Motor neuron (in vitro differentiated cells): ENCODE data around the gene FBXO36. TPM values are rescaled to one million over a fixed set of nuclear protein-coding genes. Genes with fewer than 3 reads are reported as not detected.

Source experiments
- ATAC-seq, 8 experiments: fragments of 200-7000 bp; cut with Tn5 transposase; replicated peaks in 6 of 8; 2 replicates each; pipeline ENCODE4 v1.8.0; 2021; ENCODE audit warnings: mild to moderate bottlenecking in 8 of 8, moderate library complexity in 8 of 8
- H3K27ac ChIP-seq, 2 donors: fragments of 250-450 bp; sonication (Bioruptor Pico); 2 replicates each; pipeline ENCODE4 v1.9.0; 2021; ENCODE audit warnings: antibody characterized with exemption in 2 of 2, mild to moderate bottlenecking in 2 of 2, moderate library complexity in 1 of 2
- H3K4me1 ChIP-seq, 2 donors: fragments of 250-450 bp; sonication (Bioruptor Pico); replicated peaks in 1 of 2; 2 replicates each; pipeline ENCODE4 v1.6.1; 2021; ENCODE audit warnings: antibody characterized with exemption in 2 of 2, mild to moderate bottlenecking in 2 of 2, moderate library complexity in 1 of 2
- H3K4me3 ChIP-seq, 5 donors: fragments of 250-450 bp; sonication (Bioruptor Pico); 2 replicates each; pipeline ENCODE4 v1.9.0; 2021; ENCODE audit warnings: antibody characterized with exemption in 5 of 5, mild to moderate bottlenecking in 5 of 5, moderate library complexity in 4 of 5
- WGBS, 10 experiments: fragments of 450-650 bp; shearing (Covaris generic); methylation state at CpG; one replicate each; pipeline ENCODE4 v1.0.0; 2022; 5-methylcytosine and 5-hydroxymethylcytosine counted together
- in situ Hi-C, 9 experiments: fragments of 400-800 bp; cut with MboI; loops; one replicate each; pipeline ENCODE4 v1.15.0; 2021; ENCODE audit warnings: low sequenced_read_pairs in 9 of 9, low pct_unique_long_range_greater_than_20kb in 2 of 9; ENCODE audit not compliant: unreplicated experiment in 9 of 9
- total RNA-seq, 8 experiments: library from RNA; unstranded; fragments of 300-600 nt; gene quantifications; 2 replicates each; pipeline versions ENCODE4 v1.2.3 to v1.2.4, GENCODE V29; 2022

FBXO36 gene
- 10 to 100 TPM in 1 of 8 experiments, 1 to 10 TPM in 7; 2.3 to 13.8 (median 4.1) TPM for total RNA-seq

GRCh38 chr2:229922449-229923386 is at the start of gene FBXO36:
Gene FBXO36, plus strand, starts transcription at chr2:229922503. Its CDS starts 11 bp downstream, at chr2:229922514.
- H3K27ac ChIP-seq = peak within 1 kb of the TSS; percentile 95 to 96
- in situ Hi-C loops = no loop called here
- peak; percentile 56 to 70 (median 66) for ATAC-seq
- peaks cover 6 to 7% of the 10 kb centered on the region in 2 donors for H3K4me1 ChIP-seq
- H3K4me3 ChIP-seq = peak within 1 kb of the TSS; percentile 67 to 99 (median 88)
- 0 to 4% (median 0%) methylated on average over 1 to 20 of the region's 61 CpGs; no CpG with 5 or more reads in 1 of the 10 experiments for WGBS, 10 experiments

DNA sequence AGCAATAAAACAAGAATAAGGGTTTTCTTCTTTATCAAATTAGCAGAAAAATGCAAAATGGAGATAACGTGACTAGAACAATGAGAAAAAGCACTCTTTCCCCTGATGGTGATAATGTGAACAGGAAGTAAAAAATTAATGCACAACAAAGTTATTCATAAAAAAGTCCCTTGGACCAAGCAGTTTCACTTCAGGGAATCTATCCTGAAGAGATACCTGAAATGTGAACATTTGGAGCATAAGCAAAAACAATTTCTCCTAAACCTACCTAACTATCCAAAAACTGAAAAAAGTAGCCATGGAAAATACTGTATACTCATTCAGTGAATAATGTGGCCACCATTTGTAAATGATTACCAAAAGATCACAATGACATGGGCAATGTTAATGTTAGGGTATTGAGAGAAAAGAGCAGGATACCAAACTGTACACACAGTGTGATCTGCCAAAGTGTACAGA is 49.2 kb upstream of the FBXO36 start:
- no peak overlapping the region for H3K4me3 ChIP-seq
- 50 to 100% (median 93%) methylated on average over 1 of the region's 1 CpG; no CpG with 5 or more reads in 3 of the 10 experiments for WGBS, 10 experiments
- no peak for ATAC-seq
- in situ Hi-C loops = no loop called here
- no peak overlapping the region for H3K27ac ChIP-seq
- H3K4me1 ChIP-seq = no peaks in the 10 kb centered on the region

DNA sequence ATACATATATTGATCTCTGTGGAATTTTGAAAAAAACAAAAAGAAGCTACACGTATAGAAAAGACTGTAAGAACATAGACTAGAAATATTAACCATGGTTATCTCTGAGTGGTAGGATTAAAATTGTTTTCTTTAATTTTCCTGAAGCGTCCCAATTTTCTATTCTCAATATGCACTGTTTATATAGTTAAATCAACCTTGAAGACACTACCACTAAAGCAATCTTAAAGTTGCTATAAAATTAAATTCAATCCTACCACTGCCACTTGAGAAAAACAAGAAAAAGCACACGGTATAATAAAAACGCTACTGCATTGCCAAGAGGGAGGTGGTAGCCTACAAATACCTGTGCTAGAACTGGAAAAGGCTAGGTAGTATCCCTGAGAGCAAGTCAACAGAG is 47.7 kb upstream of the FBXO36 start:
- in situ Hi-C loops = no loop called here
- Histone ChIP-seq H3K4me1 (no peaks in the 10 kb centered on the region), H3K27ac (no peak overlapping the region), H3K4me3 (no peak overlapping the region)
- ATAC-seq = no peak
- WGBS, 10 experiments = 79 to 98% (median 91%) methylated on average over 2 to 4 of the region's 4 CpGs

- H3K4me1 ChIP-seq = no peaks in the 10 kb centered on the region
- 54 to 100% (median 100%) methylated on average over 1 to 2 of the region's 2 CpGs; no CpG with 5 or more reads in 2 of the 10 experiments for WGBS, 10 experiments
- no peak overlapping the region for H3K4me3 ChIP-seq
- no peak for ATAC-seq
- no peak overlapping the region for H3K27ac ChIP-seq
- in situ Hi-C loops = no loop called here
Measured at GRCh38 chr2:229875549-229875948, 46.8 kb upstream of the FBXO36 start.

GRCh38 chr2:229879191-229879950 is 42.9 kb upstream of the FBXO36 start:
- whole genome bisulfite sequencing, 10 experiments = 81 to 100% (median 91%) methylated on average over 1 to 6 of the region's 6 CpGs
- in situ Hi-C loops = no loop called here

GRCh38 chr2:229880892-229881586 is 41.3 kb upstream of the FBXO36 start:
- Histone ChIP-seq H3K27ac (no peak overlapping the region), H3K4me3 (no peak overlapping the region), H3K4me1 (no peaks in the 10 kb centered on the region)
- ATAC-seq = no peak
- in situ Hi-C loops = no loop called here
- WGBS, 10 experiments = 67 to 100% (median 93%) methylated on average over 1 to 5 of the region's 5 CpGs; no CpG with 5 or more reads in 1 of the 10 experiments

More at GRCh38 chr2:229879191-229879950, 42.9 kb upstream of the FBXO36 start:
- H3K4me1 ChIP-seq = no peaks in the 10 kb centered on the region
- no peak overlapping the region for H3K4me3 ChIP-seq
- no peak overlapping the region for H3K27ac ChIP-seq
- ATAC-seq = no peak

- in situ Hi-C loops = no loop called here
- no peak overlapping the region for H3K27ac ChIP-seq
- H3K4me1 ChIP-seq = no peaks in the 10 kb centered on the region
- ATAC-seq = no peak
- no peak overlapping the region for H3K4me3 ChIP-seq
- WGBS, 10 experiments = 60 to 100% (median 91%) methylated on average over 1 to 2 of the region's 2 CpGs; no CpG with 5 or more reads in 2 of the 10 experiments
Measured at GRCh38 chr2:229882583-229882982, 39.7 kb upstream of the FBXO36 start.

DNA sequence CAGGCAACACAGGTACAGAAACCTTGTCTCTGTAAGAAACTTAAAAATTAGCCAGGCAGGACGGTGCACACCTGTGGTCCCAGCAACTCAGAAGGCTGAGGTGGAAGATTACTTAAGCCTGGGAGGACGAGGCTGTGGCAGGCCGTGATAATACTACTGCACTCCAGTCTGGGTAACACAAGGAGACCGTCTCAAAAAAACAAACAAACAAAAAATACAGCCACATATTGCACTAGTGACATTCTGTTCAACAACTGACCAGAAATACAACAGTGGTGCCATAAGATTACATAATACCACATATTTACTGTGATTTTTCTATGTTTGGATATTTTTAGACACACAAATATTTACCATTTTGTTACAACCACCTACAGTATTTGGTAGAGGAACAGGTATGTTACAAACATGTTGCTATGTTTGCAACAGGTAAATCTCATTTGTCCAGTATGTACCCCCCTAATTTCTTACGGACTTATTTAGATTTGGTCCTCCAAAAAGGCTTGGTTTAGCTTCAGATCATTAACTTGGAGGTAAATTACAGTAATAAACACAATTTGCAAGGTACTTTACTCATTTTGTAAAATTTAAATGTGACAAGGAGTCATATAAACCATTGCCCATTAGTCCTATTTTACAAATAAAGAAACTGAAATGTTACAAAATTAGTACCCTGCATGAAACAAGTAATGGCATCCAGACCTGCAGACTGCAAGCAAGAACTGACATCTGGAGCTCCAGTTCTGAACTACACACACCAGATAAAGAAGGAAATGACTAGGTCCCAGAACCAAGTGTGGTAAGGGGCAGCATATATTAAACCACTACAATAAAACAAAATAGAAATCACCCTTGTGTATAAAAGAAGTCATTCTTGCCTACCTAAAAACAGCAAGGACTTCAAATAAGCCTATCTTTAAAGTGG is 37.3 kb upstream of the FBXO36 start:
- in situ Hi-C loops = no loop called here

GRCh38 chr2:229887441-229887840 is 34.9 kb upstream of the FBXO36 start:
- Histone ChIP-seq H3K27ac (no peak overlapping the region), H3K4me3 (no peak overlapping the region), H3K4me1 (no peaks in the 10 kb centered on the region)
- in situ Hi-C loops = no loop called here
- 80 to 100% (median 100%) methylated on average over 1 of the region's 1 CpG; no CpG with 5 or more reads in 3 of the 10 experiments for WGBS, 10 experiments
- no peak for ATAC-seq

More for the DNA sequence above, 37.3 kb upstream of the FBXO36 start:
- Histone ChIP-seq H3K4me1 (no peaks in the 10 kb centered on the region), H3K27ac (no peak overlapping the region), H3K4me3 (no peak overlapping the region)
- WGBS, 10 experiments = 40 to 100% (median 96%) methylated on average over 1 to 5 of the region's 5 CpGs; no CpG with 5 or more reads in 2 of the 10 experiments
- no peak for ATAC-seq

DNA sequence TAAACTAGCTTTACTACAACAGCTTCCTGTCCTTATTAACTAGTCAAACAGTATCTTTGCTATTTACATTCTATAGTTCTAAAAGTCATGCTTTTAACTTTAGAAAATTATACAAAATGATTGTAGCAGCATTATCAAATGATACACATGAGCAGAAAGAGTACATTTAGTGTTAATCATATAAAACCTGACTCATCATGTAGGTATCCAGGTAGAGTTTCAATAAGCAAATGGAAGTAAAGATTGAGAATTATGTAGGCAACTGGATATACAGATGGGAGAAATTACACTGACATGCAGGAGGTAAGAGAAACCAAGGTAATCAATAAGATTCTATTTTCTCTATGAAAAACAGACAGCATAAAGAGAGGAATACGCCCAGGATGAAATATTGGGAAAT is 34.3 kb upstream of the FBXO36 start:
- 86 to 100% (median 100%) methylated on average over 1 of the region's 1 CpG; no CpG with 5 or more reads in 1 of the 10 experiments for WGBS, 10 experiments
- in situ Hi-C loops = no loop called here
- Histone ChIP-seq H3K27ac (no peak overlapping the region), H3K4me3 (no peak overlapping the region), H3K4me1 (no peaks in the 10 kb centered on the region)
- no peak for ATAC-seq

- no peak overlapping the region for H3K4me3 ChIP-seq
- WGBS, 10 experiments = 71 to 100% (median 94%) methylated on average over 1 to 2 of the region's 2 CpGs
- no peak overlapping the region for H3K27ac ChIP-seq
- in situ Hi-C loops = no loop called here
- ATAC-seq = no peak
- no peaks in the 10 kb centered on the region for H3K4me1 ChIP-seq
Measured at GRCh38 chr2:229889023-229889422, 33.3 kb upstream of the FBXO36 start.

DNA sequence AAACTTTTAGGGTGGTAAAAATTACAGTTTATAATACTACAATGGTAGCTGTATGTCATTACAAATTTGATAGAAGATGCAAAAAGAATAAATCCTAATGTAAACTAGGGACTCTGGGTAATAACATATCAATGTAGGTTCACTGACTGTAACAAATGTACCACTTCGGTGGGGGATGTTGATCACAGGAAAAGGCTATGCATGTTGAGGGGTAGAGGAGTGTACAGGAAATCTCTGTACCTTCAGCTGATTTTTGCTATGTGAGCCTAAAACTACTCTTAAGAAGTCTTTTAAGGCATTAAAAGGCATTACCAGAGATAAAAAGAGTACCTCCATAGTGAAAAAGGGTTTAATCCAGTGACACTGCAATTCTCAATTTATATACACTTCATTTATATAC is 25.4 kb upstream of the FBXO36 start:
- WGBS, 10 experiments = 57 to 100% (median 82%) methylated on average over 1 of the region's 1 CpG; no CpG with 5 or more reads in 2 of the 10 experiments
- H3K4me1 ChIP-seq = no peaks in the 10 kb centered on the region
- no peak for ATAC-seq
- no peak overlapping the region for H3K27ac ChIP-seq
- in situ Hi-C loops = no loop called here
- no peak overlapping the region for H3K4me3 ChIP-seq
